Liver (tissue), 3 donors: ENCODE results near the gene CDH4.

ENCODE experiments used
- CTCF ChIP-seq: fragments of 150-350 bp; IDR thresholded peaks from 2 replicates; pipeline ENCODE4 v1.5.1; 2017; ENCODE audit warnings: improper control_type of control experiment, low read depth, low read length; ENCODE audit not compliant: missing input control
- TAF1 ChIP-seq: conservative IDR thresholded peaks from 2 replicates; pipeline ENCODE4 v1.6.1; 2016; ENCODE audit warnings: antibody characterized with exemption, mild to moderate bottlenecking
- donor health status: healthy.
- donor health status: healthy.

GRCh38 chr20:61556673-61557072 lies 304.6 kb downstream of the CDH4 start:
- TF ChIP-seq CTCF (no peak), TAF1 (no peak)
